ENCODE measurements around the gene ACKR3. TPM values are rescaled to one million over a fixed set of nuclear protein-coding genes. Genes with fewer than 3 reads are reported as not detected.

Gene ACKR3
- total and polyA plus RNA-seq, 2 of the 4 experiments (the other 2 are of a cell fraction), result not detected

DNA sequence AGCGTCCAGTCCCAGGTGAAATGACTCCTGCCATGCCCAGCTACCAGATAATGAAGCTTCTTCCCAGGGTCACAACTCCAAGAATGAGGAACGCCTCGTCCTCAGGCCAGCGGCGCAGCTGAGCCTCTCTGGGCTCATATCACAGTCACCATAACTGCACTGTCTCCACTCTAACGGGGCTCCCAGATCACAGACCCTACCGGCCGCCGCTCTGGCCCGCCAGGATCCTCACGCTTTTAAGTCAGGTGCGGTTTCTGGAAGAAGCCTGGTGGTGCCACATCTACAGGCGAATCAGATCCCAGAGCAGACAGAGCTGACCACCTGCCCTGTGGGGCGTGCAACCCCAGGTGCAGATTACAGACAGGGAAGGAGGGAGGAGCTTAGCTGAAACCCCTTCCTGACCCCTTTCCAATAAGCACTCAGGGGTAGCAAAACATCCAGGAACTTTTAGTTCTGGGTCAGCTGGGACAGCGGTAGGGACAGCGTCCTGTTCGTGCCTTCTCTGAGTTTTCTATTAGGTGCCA, 3.7 kb upstream of the ACKR3 start:
- H2AK9ac ChIP-seq (replicated peaks; ENCODE audit: low read depth, low read length, poor library complexity), result no peak overlapping the region
- POLR2A ChIA-PET (ENCODE audit: unreplicated experiment), result no interaction called here
- no peak overlapping the region for H3K4me2 ChIP-seq (ENCODE audit: low read depth, low read length)
- no peaks in the 10 kb centered on the region for H3K79me1 ChIP-seq (ENCODE audit: low read depth in 1 of 2, low read length in 2 of 2)
- no peaks in the 10 kb centered on the region; the same call in 1 of the 2 replicates for H3K9me3 ChIP-seq (ENCODE audit: control insufficient read depth, insufficient read depth, low read length)
- H3K27ac ChIP-seq (ENCODE audit: insufficient read depth, low read length), result no peak overlapping the region
- in situ Hi-C loops (cut with MboI; ENCODE audit: low sequenced_read_pairs) (no loop called here), intact Hi-C loops (cut with micrococcal nuclease) (loop anchor here (5.0 kb wide), 1 partner anchor 461 kb away; no protein-coding TSS in a partner anchor), dilution Hi-C loops (cut with HindIII; ENCODE audit: low sequenced_read_pairs, unreplicated experiment) (no loop called here)
- no peak overlapping the region for H2AK5ac ChIP-seq (ENCODE audit: low read depth, low read length)
- no peaks in the 10 kb centered on the region for H3K9me1 ChIP-seq (ENCODE audit: insufficient read depth, low read length)
- no peak overlapping the region for H2BK15ac ChIP-seq (ENCODE audit: low read depth, low read length)
- H2BK120ac ChIP-seq (ENCODE audit: low read depth, low read length), result no peak overlapping the region
- no peak overlapping the region for H4K91ac ChIP-seq (ENCODE audit: insufficient read depth, low read depth, low read length)
- BruUV-seq (replicated peaks), result no TSS peak
- no peak overlapping the region for H2BK20ac ChIP-seq (ENCODE audit: low read depth, low read length)
- TF ChIP-seq, protein P1, sequence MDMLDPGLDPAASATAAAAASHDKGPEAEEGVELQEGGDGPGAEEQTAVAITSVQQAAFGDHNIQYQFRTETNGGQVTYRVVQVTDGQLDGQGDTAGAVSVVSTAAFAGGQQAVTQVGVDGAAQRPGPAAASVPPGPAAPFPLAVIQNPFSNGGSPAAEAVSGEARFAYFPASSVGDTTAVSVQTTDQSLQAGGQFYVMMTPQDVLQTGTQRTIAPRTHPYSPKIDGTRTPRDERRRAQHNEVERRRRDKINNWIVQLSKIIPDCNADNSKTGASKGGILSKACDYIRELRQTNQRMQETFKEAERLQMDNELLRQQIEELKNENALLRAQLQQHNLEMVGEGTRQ (IDR thresholded peaks at IDR 0.05; ENCODE audit: low read depth, low read length), result no peak
- TF ChIP-seq RCOR1 (IDR thresholded peaks at IDR 0.05; ENCODE audit: insufficient replicate concordance, low read length), result no peak
- no peak for TF ChIP-seq CEBPB (IDR thresholded peaks at IDR 0.05; ENCODE audit: low read depth, low read length)
- TF ChIP-seq MAFK (IDR thresholded peaks at IDR 0.05; ENCODE audit: low read depth, low read length), result no peak
- TF ChIP-seq CHD1 (IDR thresholded peaks at IDR 0.05; ENCODE audit: low read depth, low read length), result no peak
- TF ChIP-seq NFE2L2 (IDR thresholded peaks at IDR 0.05; ENCODE audit: low read depth, low read length), result no peak
- ATAC-seq (ENCODE audit: low read depth), result no peak
- no peak overlapping the region for H3K18ac ChIP-seq (ENCODE audit: low read depth, low read length)
- no peak overlapping the region for H3K4ac ChIP-seq (ENCODE audit: low read depth, low read length)
- no peak overlapping the region for H4K5ac ChIP-seq (ENCODE audit: low read depth, low read length)
- H4K8ac ChIP-seq (ENCODE audit: low read depth in 2 of 2, low read length in 2 of 2), result no peak overlapping the region
- no peak overlapping the region for H3K23ac ChIP-seq (ENCODE audit: low read depth, low read length)
- no peaks in the 10 kb centered on the region for H3K36me3 ChIP-seq (ENCODE audit: control insufficient read depth, insufficient read depth, low read length)
- CTCF ChIA-PET, result no interaction called here
- H3K4me1 ChIP-seq (ENCODE audit: control insufficient read depth, insufficient read depth, low read length), result no peaks in the 10 kb centered on the region; the same call in 1 of the 2 replicates
- H3K9ac ChIP-seq (ENCODE audit: low read depth, low read length), result no peak overlapping the region
- H2AFZ ChIP-seq (replicated peaks; ENCODE audit: low read length, poor library complexity), result no peak overlapping the region
- no peak overlapping the region for H2BK5ac ChIP-seq (ENCODE audit: low read depth, low read length, poor library complexity, severe bottlenecking)
- no peak overlapping the region for H3K14ac ChIP-seq (replicated peaks; ENCODE audit: low read depth, low read length)
- H3K27me3 ChIP-seq (ENCODE audit: control insufficient read depth, insufficient read depth, low read length), result peaks cover 44% of the 10 kb centered on the region
- no peak overlapping the region for H3K4me3 ChIP-seq (ENCODE audit: insufficient read depth, low read depth, low read length)
- no peak for DNase-seq
- no CpG with 5 or more reads among the region's 17 CpGs for WGBS, 2 experiments (ENCODE audit: extremely low coverage in 2 of 2, insufficient read length in 1 of 2)
- no peaks in the 10 kb centered on the region for H4K20me1 ChIP-seq (ENCODE audit: insufficient read depth, low read length)
- no peak overlapping the region for H3K56ac ChIP-seq (ENCODE audit: extremely low read depth, insufficient read depth, low read length)
